GM12892 (cell line): ENCODE measurements around the gene CRTAP.

Source experiments
- POLR2A ChIP-seq: IDR thresholded peaks from 2 replicates; pipeline ENCODE4 v1.6.1; 2011; ENCODE audit warnings: low read depth, low read length, control low read depth
- POLR2AphosphoS5 ChIP-seq: IDR thresholded peaks from 2 replicates; pipeline ENCODE4 v1.6.1; 2011; ENCODE audit warnings: low read depth, low read length, control low read depth
- TAF1 ChIP-seq: IDR thresholded peaks from 2 replicates; pipeline ENCODE4 v1.6.1; 2011; ENCODE audit warnings: low read depth, mild to moderate bottlenecking, control low read depth, low read length, borderline replicate concordance

GRCh38 chr3:33141006-33141405, 27.2 kb downstream of the CRTAP start:
- no peak for TF ChIP-seq POLR2A
- no peak for TF ChIP-seq POLR2AphosphoS5
- TF ChIP-seq TAF1, result no peak
